GM18499 (cell line): ENCODE measurements around the gene ZNF652.
"Not testable (repeated sequence)": the region's sequence is repeated elsewhere in the genome, so short reads cannot be mapped to it uniquely, and the experiment has no call there.

Source experiments
- ATAC-seq: cut with Tn5 transposase; IDR thresholded peaks from one replicate; pipeline ENCODE4 v1.9.1; 2021; ENCODE audit warnings: moderate number of reproducible peaks; ENCODE audit not compliant: insufficient read depth, unreplicated experiment

Gene ZNF652

GRCh38 chr17:49318435-49318965 lies 43.5 kb downstream of the ZNF652 start:
- ATAC-seq: no peak

- ATAC-seq: no peak
Measured at GRCh38 chr17:49316889-49317675, 45.0 kb downstream of the ZNF652 start.

- ATAC-seq: no peak
Measured at GRCh38 chr17:49316258-49316570, 45.8 kb downstream of the ZNF652 start.

- ATAC-seq: no peak
Measured at GRCh38 chr17:49315551-49316257, 46.3 kb downstream of the ZNF652 start.

- ATAC-seq: no peak
Measured at GRCh38 chr17:49312722-49313121, 49.3 kb downstream of the ZNF652 start.

GRCh38 chr17:49299996-49300395 lies 62.1 kb downstream of the ZNF652 start:
- no peak for ATAC-seq

- no peak for ATAC-seq
Measured at GRCh38 chr17:49298371-49298976, 63.6 kb downstream of the ZNF652 start.

- no peak for ATAC-seq
Measured at GRCh38 chr17:49297141-49297540, 64.9 kb downstream of the ZNF652 start.

GRCh38 chr17:49294122-49294521 lies 67.9 kb downstream of the ZNF652 start:
- ATAC-seq: no peak

- no peak for ATAC-seq
Measured at GRCh38 chr17:49292901-49293300, 69.1 kb downstream of the ZNF652 start.

- ATAC-seq: no peak
Measured at GRCh38 chr17:49291929-49292328, 70.1 kb downstream of the ZNF652 start.

GRCh38 chr17:49290690-49291359 lies 71.2 kb downstream of the ZNF652 start:
- no peak for ATAC-seq

GRCh38 chr17:49288388-49288787 lies 73.7 kb downstream of the ZNF652 start:
- no peak for ATAC-seq

GRCh38 chr17:49287481-49287880 lies 74.6 kb downstream of the ZNF652 start:
- ATAC-seq: no peak

GRCh38 chr17:49286261-49286973 lies 75.6 kb downstream of the ZNF652 start:
- not testable (repeated sequence) for ATAC-seq

- ATAC-seq: no peak
Measured at GRCh38 chr17:49285716-49286115, 76.3 kb downstream of the ZNF652 start.

GRCh38 chr17:49280918-49281317 lies 81.1 kb downstream of the ZNF652 start:
- ATAC-seq: no peak

- no peak for ATAC-seq
Measured at GRCh38 chr17:49280061-49280460, 82.0 kb downstream of the ZNF652 start.

- not testable (repeated sequence) for ATAC-seq
Measured at GRCh38 chr17:49279263-49280015, 82.6 kb downstream of the ZNF652 start.
